Activated CD8-positive, alpha-beta T cell treated with anti-CD3 and anti-CD28 coated beads for 36 hours (primary cell): ENCODE measurements around the gene PTP4A2. TPM values are rescaled to one million over a fixed set of nuclear protein-coding genes. Genes with fewer than 3 reads are reported as not detected.
A peak's percentile ranks its signal among the peaks of the same experiment; 100 is the strongest.

Source experiments
- ATAC-seq: fragments of 200-7000 bp; cut with Tn5 transposase; one replicate; pipeline ENCODE4 v1.10.0; 2021; ENCODE audit warnings: mild to moderate bottlenecking, moderate library complexity
- CTCF ChIA-PET: fragments of 350-600 bp; sonication (Branson Sonifier 250); formaldehyde crosslinking; loops from one replicate; lab custom pipeline; 2021; ENCODE audit warnings: antibody characterized with exemption; lab: Charles Lee
- POLR2A ChIA-PET: fragments of 350-600 bp; sonication (Branson Sonifier 250); formaldehyde crosslinking; loops from one replicate; lab custom pipeline; 2021; ENCODE audit warnings: antibody characterized with exemption; lab: Charles Lee
- DNase-seq: peaks from one replicate; pipeline ENCODE4 v3.0.0-alpha.2; 2020
- H3K27ac Mint-ChIP-seq: one replicate; pipeline ENCODE4 v1.8.0; 2021; ENCODE audit warnings: mild to moderate bottlenecking, mixed read lengths
- H3K27me3 Mint-ChIP-seq: one replicate; pipeline ENCODE4 v1.8.0; 2021; ENCODE audit warnings: mixed read lengths
- H3K36me3 Mint-ChIP-seq: one replicate; pipeline ENCODE4 v1.8.0; 2021; ENCODE audit warnings: low read depth, mixed read lengths
- H3K4me1 Mint-ChIP-seq: one replicate; pipeline ENCODE4 v1.8.0; 2021; ENCODE audit warnings: low read depth, mixed read lengths
- H3K4me3 Mint-ChIP-seq: one replicate; pipeline ENCODE4 v1.8.0; 2021; ENCODE audit warnings: mild to moderate bottlenecking, moderate library complexity, mixed read lengths
- H3K9me3 Mint-ChIP-seq: one replicate; pipeline ENCODE4 v1.8.0; 2021; ENCODE audit warnings: mixed read lengths
- CTCF ChIP-seq: fragments of 200-600 bp; IDR thresholded peaks from one replicate; pipeline ENCODE4 v1.8.0; 2022; ENCODE audit warnings: antibody characterized with exemption, mild to moderate bottlenecking
- intact Hi-C: fragments of 100-400 bp; cut with micrococcal nuclease; formaldehyde crosslinking; loops from one replicate; pipeline ENCODE4 v1.10.0; 2022
- total RNA-seq, 2 experiments: library from RNA; stranded (reverse); gene quantifications; one replicate each; pipeline ENCODE4 v1.2.3, GENCODE V29; 2021

PTP4A2 gene
- total RNA-seq, 2 experiments from 2014 or later = 273 to 296 TPM

- Mint-ChIP-seq H3K9me3 (peaks cover 6% of the 10 kb centered on the region), H3K27ac (no peak overlapping the region), H3K4me1 (peaks cover 19% of the 10 kb centered on the region), H3K36me3 (peaks cover 3% of the 10 kb centered on the region), H3K4me3 (no peak overlapping the region), H3K27me3 (no peaks in the 10 kb centered on the region)
- intact Hi-C loops = no loop called here
- no peak for TF ChIP-seq CTCF
- DNase-seq (no peak), ATAC-seq (no peak)
- CTCF ChIA-PET = interaction anchor here (0.6 to 1.5 kb wide), 3 partner anchors 22 to 94 kb away, joined by 3 to 4 read pairs (median 3); no protein-coding TSS in a partner anchor
- POLR2A ChIA-PET = interaction anchor here (0.7 to 1.5 kb wide), 4 partner anchors 9 to 224 kb away, joined by 3 read pairs; no protein-coding TSS in a partner anchor
Observed at GRCh38 chr1:31870086-31870736, 68.0 kb downstream of the PTP4A2 start.

GRCh38 chr1:31869449-31869848, 68.7 kb downstream of the PTP4A2 start:
- CTCF ChIA-PET = interaction anchor here (1.3 kb wide), 1 partner anchor 94 kb away, joined by 3 read pairs; no protein-coding TSS in a partner anchor
- POLR2A ChIA-PET = no interaction called here
- H3K9me3 Mint-ChIP-seq = peaks cover 6% of the 10 kb centered on the region
- no peak for TF ChIP-seq CTCF
- peak; percentile 57 for ATAC-seq
- no peak overlapping the region for H3K27ac Mint-ChIP-seq
- H3K4me3 Mint-ChIP-seq = no peak overlapping the region
- DNase-seq = no peak
- peaks cover 3% of the 10 kb centered on the region for H3K36me3 Mint-ChIP-seq
- H3K27me3 Mint-ChIP-seq = no peaks in the 10 kb centered on the region
- intact Hi-C loops = no loop called here
- peaks cover 19% of the 10 kb centered on the region for H3K4me1 Mint-ChIP-seq

GRCh38 chr1:31868862-31869261, 69.3 kb downstream of the PTP4A2 start:
- POLR2A ChIA-PET = interaction anchor here (0.7 kb wide), 1 partner anchor 296 kb away, joined by 3 read pairs; no protein-coding TSS in a partner anchor
- H3K4me1 Mint-ChIP-seq = peaks cover 19% of the 10 kb centered on the region
- ATAC-seq (no peak), DNase-seq (no peak)
- no peak overlapping the region for H3K27ac Mint-ChIP-seq
- no peak for TF ChIP-seq CTCF
- intact Hi-C loops = no loop called here
- H3K4me3 Mint-ChIP-seq = no peak overlapping the region
- no peaks in the 10 kb centered on the region for H3K27me3 Mint-ChIP-seq
- peaks cover 6% of the 10 kb centered on the region for H3K9me3 Mint-ChIP-seq
- peaks cover 3% of the 10 kb centered on the region for H3K36me3 Mint-ChIP-seq
- CTCF ChIA-PET = interaction anchor here (1.3 kb wide), 1 partner anchor 95 kb away, joined by 3 read pairs; no protein-coding TSS in a partner anchor

GRCh38 chr1:31867546-31867945, 70.6 kb downstream of the PTP4A2 start:
- intact Hi-C loops = no loop called here
- ATAC-seq = no peak
- Mint-ChIP-seq H3K27ac (no peak overlapping the region), H3K4me1 (peaks cover 10% of the 10 kb centered on the region), H3K4me3 (no peak overlapping the region), H3K27me3 (no peaks in the 10 kb centered on the region), H3K36me3 (no peaks in the 10 kb centered on the region), H3K9me3 (no peaks in the 10 kb centered on the region)
- ChIA-PET POLR2A (no interaction called here), CTCF (no interaction called here)
- TF ChIP-seq CTCF = no peak
- no peak for DNase-seq

- Mint-ChIP-seq H3K4me1 (peaks cover 7% of the 10 kb centered on the region), H3K27ac (no peak overlapping the region), H3K36me3 (no peaks in the 10 kb centered on the region), H3K4me3 (no peak overlapping the region), H3K27me3 (no peaks in the 10 kb centered on the region), H3K9me3 (no peaks in the 10 kb centered on the region)
- ChIA-PET CTCF (interaction anchor here (1.0 kb wide), 1 partner anchor 33 kb away, joined by 4 read pairs; no protein-coding TSS in a partner anchor), POLR2A (no interaction called here)
- no peak for TF ChIP-seq CTCF
- intact Hi-C loops = no loop called here
- ATAC-seq = peak; percentile 39
- DNase-seq = no peak
Observed at GRCh38 chr1:31866450-31867032, 71.6 kb downstream of the PTP4A2 start.
